Hepatocyte (in vitro differentiated cells): Measurements from ENCODE around the gene FOSL2. TPM values are rescaled to one million over a fixed set of nuclear protein-coding genes. Genes with fewer than 3 reads are reported as not detected.

ENCODE experiments used
- DNase-seq: peaks from one replicate; pipeline ENCODE4 v3.0.0-alpha.2; 2016; ENCODE audit warnings: low spot score
- H2AFZ ChIP-seq: fragments of 200-600 bp; sonication (generic); 2 replicates; pipeline ENCODE4 v1.6.0; 2016; ENCODE audit warnings: antibody characterized with exemption, mild to moderate bottlenecking
- H3K27ac ChIP-seq: fragments of 200-600 bp; sonication (generic); 2 replicates; pipeline ENCODE4 v1.5.1; 2016; ENCODE audit warnings: mild to moderate bottlenecking
- H3K27me3 ChIP-seq: fragments of 200-600 bp; sonication (generic); 2 replicates; pipeline ENCODE4 v1.6.1; 2016
- H3K36me3 ChIP-seq: fragments of 200-600 bp; sonication (generic); replicated peaks from 2 replicates; pipeline ENCODE4 v1.5.1; 2016; ENCODE audit warnings: low read depth; ENCODE audit not compliant: insufficient read depth
- H3K4me1 ChIP-seq: fragments of 200-600 bp; sonication (generic); 2 replicates; pipeline ENCODE4 v1.5.1; 2016; ENCODE audit warnings: mild to moderate bottlenecking, moderate library complexity; ENCODE audit not compliant: insufficient read depth
- H3K4me2 ChIP-seq: fragments of 200-600 bp; sonication (generic); 2 replicates; pipeline ENCODE4 v1.6.0; 2016
- H3K4me3 ChIP-seq: fragments of 200-600 bp; sonication (generic); 2 replicates; pipeline ENCODE4 v1.5.1; 2016; ENCODE audit warnings: mild to moderate bottlenecking
- H3K79me2 ChIP-seq: fragments of 200-600 bp; sonication (generic); 2 replicates; pipeline ENCODE4 v1.6.0; 2017; ENCODE audit warnings: mild to moderate bottlenecking
- H3K9me2 ChIP-seq: fragments of 200-600 bp; sonication (generic); replicated peaks from 2 replicates; pipeline ENCODE4 v1.6.0; 2017; ENCODE audit warnings: mild to moderate bottlenecking; ENCODE audit not compliant: insufficient read depth
- H3K9me3 ChIP-seq: fragments of 200-600 bp; sonication (generic); 2 replicates; pipeline ENCODE4 v1.5.1; 2016; ENCODE audit warnings: low read depth, mild to moderate bottlenecking
- H4K20me1 ChIP-seq: fragments of 200-600 bp; sonication (generic); 2 replicates; pipeline ENCODE4 v1.6.0; 2016; ENCODE audit warnings: mild to moderate bottlenecking; ENCODE audit not compliant: insufficient read depth, poor library complexity, severe bottlenecking
- EZH2 ChIP-seq: fragments of 200-600 bp; sonication (generic); IDR thresholded peaks from 2 replicates; pipeline ENCODE4 v1.6.1; 2016; ENCODE audit warnings: antibody characterized with exemption, mild to moderate bottlenecking, borderline replicate concordance
- EZH2phosphoT487 ChIP-seq: fragments of 200-600 bp; sonication (generic); IDR thresholded peaks from one replicate; pipeline ENCODE4 v1.6.1; 2018; ENCODE audit warnings: antibody characterized with exemption, mild to moderate bottlenecking, low read depth, moderate library complexity; ENCODE audit not compliant: unreplicated experiment, severe bottlenecking
- WGBS: methylation state at CpG from one replicate; pipeline ENCODE4 v1.1.6; 2016; ENCODE audit warnings: low lambda C conversion rate; ENCODE audit errors: missing lambda C conversion rate; 5-methylcytosine and 5-hydroxymethylcytosine counted together
- polyA plus RNA-seq: library from polyadenylated mRNA; unstranded; fragments of >200 nt; fragmentation: Nextera tagmentation; extraction: Ambion mirVana; gene quantifications from 2 replicates; pipeline ENCODE4 v1.2.1, GENCODE V29; 2016
- total RNA-seq: library from RNA; depleted of rRNA; stranded (reverse); fragments of >200 nt; gene quantifications from 2 replicates; pipeline ENCODE4 v1.2.3, GENCODE V29; 2014
- TF ChIP-seq, protein P1 (sequence below): fragments of 200-600 bp; sonication (generic); IDR thresholded peaks from 2 replicates; pipeline ENCODE4 v1.5.1; 2016; ENCODE audit warnings: antibody characterized with exemption, mild to moderate bottlenecking; ENCODE audit not compliant: poor library complexity

Gene FOSL2
- total and polyA plus RNA-seq, 2 experiments from 2014 or later = 91.1 to 148 TPM

DNA sequence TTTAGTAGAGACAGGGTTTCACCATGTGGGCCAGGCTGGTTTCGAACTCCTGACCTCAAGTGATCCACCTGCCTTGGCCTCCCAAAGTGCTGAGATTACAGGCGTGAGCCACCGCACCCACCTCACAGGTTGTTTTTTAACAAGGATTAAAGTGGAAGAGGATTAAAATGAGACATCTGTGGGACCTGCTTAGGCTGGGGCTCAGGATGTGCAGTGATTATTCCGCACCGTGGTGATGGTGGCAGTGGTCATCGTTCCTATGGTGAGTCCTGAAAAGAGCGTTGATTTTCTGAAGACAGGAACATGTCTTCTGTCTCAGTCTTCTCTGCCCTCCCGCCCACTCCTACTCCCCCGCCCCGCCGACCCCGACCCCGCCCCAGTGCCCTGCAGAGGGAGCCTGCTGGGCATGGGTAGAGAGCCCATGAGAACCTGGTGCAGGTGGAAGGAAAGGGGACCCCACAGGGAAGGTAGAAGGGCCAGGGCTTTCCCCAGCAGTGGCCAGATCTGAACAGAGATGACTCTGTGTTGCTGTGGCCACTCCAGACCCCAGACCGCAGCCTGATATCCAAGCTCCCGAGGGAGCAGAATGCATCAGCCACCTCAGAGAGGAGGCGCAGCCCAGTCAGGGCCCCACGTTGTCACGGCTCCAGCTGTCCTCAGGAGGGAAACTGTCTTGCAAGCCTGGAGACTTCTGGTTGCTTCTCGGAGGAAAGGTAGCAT lies 34.5 kb upstream of the FOSL2 start:
- Histone ChIP-seq H3K36me3 (no peaks in the 10 kb centered on the region), H4K20me1 (no peaks in the 10 kb centered on the region), H3K9me3 (no peaks in the 10 kb centered on the region), H3K27ac (peak overlapping the region; percentile 59), H3K4me3 (no peak overlapping the region), H3K9me2 (no peaks in the 10 kb centered on the region), H3K4me1 (peaks cover 35% of the 10 kb centered on the region), H2AFZ (no peak overlapping the region), H3K79me2 (no peaks in the 10 kb centered on the region), H3K4me2 (no peak overlapping the region), H3K27me3 (no peaks in the 10 kb centered on the region)
- WGBS = 79% methylated on average over 14 of the region's 19 CpGs
- no peak for TF ChIP-seq EZH2
- TF ChIP-seq EZH2phosphoT487 = no peak
- TF ChIP-seq, protein P1, sequence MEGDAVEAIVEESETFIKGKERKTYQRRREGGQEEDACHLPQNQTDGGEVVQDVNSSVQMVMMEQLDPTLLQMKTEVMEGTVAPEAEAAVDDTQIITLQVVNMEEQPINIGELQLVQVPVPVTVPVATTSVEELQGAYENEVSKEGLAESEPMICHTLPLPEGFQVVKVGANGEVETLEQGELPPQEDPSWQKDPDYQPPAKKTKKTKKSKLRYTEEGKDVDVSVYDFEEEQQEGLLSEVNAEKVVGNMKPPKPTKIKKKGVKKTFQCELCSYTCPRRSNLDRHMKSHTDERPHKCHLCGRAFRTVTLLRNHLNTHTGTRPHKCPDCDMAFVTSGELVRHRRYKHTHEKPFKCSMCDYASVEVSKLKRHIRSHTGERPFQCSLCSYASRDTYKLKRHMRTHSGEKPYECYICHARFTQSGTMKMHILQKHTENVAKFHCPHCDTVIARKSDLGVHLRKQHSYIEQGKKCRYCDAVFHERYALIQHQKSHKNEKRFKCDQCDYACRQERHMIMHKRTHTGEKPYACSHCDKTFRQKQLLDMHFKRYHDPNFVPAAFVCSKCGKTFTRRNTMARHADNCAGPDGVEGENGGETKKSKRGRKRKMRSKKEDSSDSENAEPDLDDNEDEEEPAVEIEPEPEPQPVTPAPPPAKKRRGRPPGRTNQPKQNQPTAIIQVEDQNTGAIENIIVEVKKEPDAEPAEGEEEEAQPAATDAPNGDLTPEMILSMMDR = no peak
- DNase-seq = no peak

DNA sequence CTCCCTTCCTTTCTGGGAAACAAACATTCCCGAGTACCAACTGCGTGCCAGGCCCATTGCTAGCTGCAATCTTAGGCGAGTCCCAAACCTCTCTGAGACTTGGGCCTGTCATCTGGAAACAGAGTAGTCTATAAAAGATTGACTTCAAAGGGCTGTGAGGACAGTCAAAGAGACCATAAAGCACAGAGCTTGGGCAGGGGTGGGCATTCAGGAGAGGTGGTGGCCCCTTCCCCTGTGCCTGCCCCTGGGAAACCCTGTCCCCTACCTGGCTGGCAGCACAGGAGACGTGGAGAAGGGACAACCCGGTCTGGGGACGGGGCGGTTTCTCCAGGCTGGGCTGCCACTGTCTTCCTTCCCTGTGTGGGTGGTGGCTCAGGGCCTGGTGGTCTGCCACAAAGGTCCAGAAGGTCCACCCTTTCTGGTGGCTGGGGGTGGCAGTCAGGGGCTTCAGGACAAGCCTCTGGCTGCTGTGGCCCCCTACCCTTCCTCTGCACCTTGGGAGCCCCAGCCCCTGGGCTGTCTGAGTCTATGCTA lies 33.9 kb upstream of the FOSL2 start:
- Histone ChIP-seq H3K9me2 (no peaks in the 10 kb centered on the region), H3K4me3 (no peak overlapping the region), H2AFZ (no peak overlapping the region), H3K27ac (peak overlapping the region; percentile 59), H4K20me1 (no peaks in the 10 kb centered on the region), H3K9me3 (no peaks in the 10 kb centered on the region), H3K27me3 (no peaks in the 10 kb centered on the region), H3K4me1 (peaks cover 35% of the 10 kb centered on the region), H3K36me3 (no peaks in the 10 kb centered on the region), H3K79me2 (no peaks in the 10 kb centered on the region), H3K4me2 (no peak overlapping the region)
- WGBS = 84% methylated on average over 7 of the region's 7 CpGs
- TF ChIP-seq, protein P1 = no peak
- no peak for TF ChIP-seq EZH2phosphoT487
- TF ChIP-seq EZH2 = no peak
- DNase-seq = no peak

DNA sequence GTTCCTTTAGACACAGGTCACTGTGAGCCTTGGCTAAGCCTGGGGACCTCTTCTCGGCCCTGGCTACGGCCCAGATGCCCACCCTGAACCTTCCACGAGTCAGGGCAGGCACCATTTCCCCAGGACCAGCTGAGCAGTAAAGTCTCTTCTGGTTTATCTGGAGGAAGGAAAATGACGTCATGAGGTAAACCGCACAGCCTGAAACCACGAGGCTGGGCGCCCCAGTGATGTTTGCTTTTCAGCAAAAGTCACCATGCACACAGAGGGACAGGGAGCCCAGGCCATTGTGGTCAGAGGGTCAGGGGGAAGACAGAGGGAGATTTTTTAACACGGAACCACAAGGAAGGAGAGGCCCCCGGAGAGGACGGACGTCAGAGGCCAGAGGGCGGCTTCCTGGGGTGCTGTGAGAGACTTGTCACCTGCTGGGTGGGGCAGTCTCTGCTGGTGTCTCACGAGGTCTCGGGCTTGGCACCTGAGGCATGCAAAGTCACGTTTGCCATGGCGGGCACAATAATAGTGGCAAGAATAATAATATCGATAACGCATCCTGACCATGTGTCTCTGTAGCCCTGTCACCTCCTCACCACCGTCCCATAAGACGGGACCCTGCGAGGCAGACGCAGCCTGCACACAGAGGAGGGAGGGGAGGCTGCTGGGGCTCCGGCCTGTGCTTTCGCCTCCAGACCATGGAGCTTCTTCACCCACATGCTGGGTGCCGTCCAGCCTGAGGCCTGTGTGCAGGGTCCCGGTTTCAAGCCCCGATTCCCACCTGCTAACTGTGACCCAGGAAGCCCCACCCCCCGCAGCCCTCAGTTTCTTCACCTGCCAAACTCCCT lies 33.2 kb upstream of the FOSL2 start:
- Histone ChIP-seq H3K4me1 (peaks cover 35% of the 10 kb centered on the region), H3K27ac (peak overlapping the region; percentile 59), H3K9me2 (no peaks in the 10 kb centered on the region), H3K4me2 (no peak overlapping the region), H3K4me3 (no peak overlapping the region), H3K36me3 (no peaks in the 10 kb centered on the region), H2AFZ (no peak overlapping the region), H3K79me2 (no peaks in the 10 kb centered on the region), H3K9me3 (no peaks in the 10 kb centered on the region), H4K20me1 (no peaks in the 10 kb centered on the region), H3K27me3 (no peaks in the 10 kb centered on the region)
- WGBS = 78% methylated on average over 28 of the region's 28 CpGs
- DNase-seq = peak; percentile 73
- TF ChIP-seq, protein P1 = no peak
- TF ChIP-seq EZH2phosphoT487 = no peak
- TF ChIP-seq EZH2 = no peak
